Loucy (cell line): ENCODE results near the gene ABI1.

Experiments
- H2AFZ ChIP-seq: fragments of 200-600 bp; sonication (generic); 2 replicates; pipeline ENCODE4 v1.6.0; 2016; ENCODE audit warnings: antibody characterized with exemption, mild to moderate bottlenecking, low read length, moderate library complexity
- H3F3A ChIP-seq: fragments of 200-600 bp; 2 replicates; pipeline ENCODE4 v1.6.0; 2016; ENCODE audit warnings: antibody characterized with exemption, low read depth, mild to moderate bottlenecking
- H3K27me3 ChIP-seq: fragments of 200-600 bp; sonication (generic); 2 replicates; pipeline ENCODE4 v1.6.1; 2014; ENCODE audit warnings: low read length, mild to moderate bottlenecking; ENCODE audit not compliant: insufficient read depth, poor library complexity, severe bottlenecking
- H3K36me3 ChIP-seq: fragments of 200-600 bp; sonication (generic); 2 replicates; pipeline ENCODE4 v1.6.1; 2016; ENCODE audit warnings: low read length; ENCODE audit not compliant: insufficient read depth
- H3K4me1 ChIP-seq: fragments of 200-600 bp; sonication (generic); 2 replicates; pipeline ENCODE4 v1.5.1; 2014; ENCODE audit warnings: low read length, mild to moderate bottlenecking; ENCODE audit not compliant: insufficient read depth, poor library complexity, severe bottlenecking
- H3K4me2 ChIP-seq: fragments of 200-600 bp; sonication (generic); 2 replicates; pipeline ENCODE4 v1.6.0; 2014; ENCODE audit warnings: antibody characterized with exemption, low read length, low read depth, mild to moderate bottlenecking; ENCODE audit not compliant: poor library complexity, severe bottlenecking
- H3K4me3 ChIP-seq: fragments of 200-600 bp; sonication (generic); 2 replicates; pipeline ENCODE4 v1.5.1; 2014; ENCODE audit warnings: low read length, mild to moderate bottlenecking, mixed read lengths; ENCODE audit not compliant: poor library complexity, severe bottlenecking
- H3K79me2 ChIP-seq: fragments of 200-600 bp; sonication (generic); 2 replicates; pipeline ENCODE4 v1.6.1; 2014; ENCODE audit warnings: low read length; ENCODE audit not compliant: insufficient read depth
- H3K9ac ChIP-seq: fragments of 200-600 bp; sonication (generic); 2 replicates; pipeline ENCODE4 v1.6.0; 2014; ENCODE audit warnings: mild to moderate bottlenecking, low read depth, low read length, moderate library complexity; ENCODE audit not compliant: poor library complexity, severe bottlenecking
- H3K9me2 ChIP-seq: fragments of 200-600 bp; sonication (generic); replicated peaks from 2 replicates; pipeline ENCODE4 v1.6.1; 2016; ENCODE audit warnings: low read depth, low read length, mixed read lengths
- H3K9me3 ChIP-seq: fragments of 200-600 bp; sonication (generic); 2 replicates; pipeline ENCODE4 v1.6.1; 2014; ENCODE audit warnings: mild to moderate bottlenecking, antibody characterized with exemption, low read length, low read depth; ENCODE audit not compliant: insufficient read depth
- H4K20me1 ChIP-seq: fragments of 200-600 bp; sonication (generic); 2 replicates; pipeline ENCODE4 v1.6.0; 2014; ENCODE audit warnings: antibody characterized with exemption, low read length, mild to moderate bottlenecking; ENCODE audit not compliant: insufficient read depth, poor library complexity, severe bottlenecking
- CTCF ChIP-seq: fragments of 200-600 bp; sonication (generic); conservative IDR thresholded peaks from 2 replicates; pipeline ENCODE4 v1.5.1; 2014; ENCODE audit warnings: mild to moderate bottlenecking, antibody characterized with exemption, low read length
- EZH2phosphoT487 ChIP-seq: fragments of 200-600 bp; IDR thresholded peaks from 2 replicates; pipeline ENCODE4 v1.6.1; 2018; ENCODE audit warnings: antibody characterized with exemption, mild to moderate bottlenecking, moderate library complexity, borderline replicate concordance

ABI1 gene

DNA sequence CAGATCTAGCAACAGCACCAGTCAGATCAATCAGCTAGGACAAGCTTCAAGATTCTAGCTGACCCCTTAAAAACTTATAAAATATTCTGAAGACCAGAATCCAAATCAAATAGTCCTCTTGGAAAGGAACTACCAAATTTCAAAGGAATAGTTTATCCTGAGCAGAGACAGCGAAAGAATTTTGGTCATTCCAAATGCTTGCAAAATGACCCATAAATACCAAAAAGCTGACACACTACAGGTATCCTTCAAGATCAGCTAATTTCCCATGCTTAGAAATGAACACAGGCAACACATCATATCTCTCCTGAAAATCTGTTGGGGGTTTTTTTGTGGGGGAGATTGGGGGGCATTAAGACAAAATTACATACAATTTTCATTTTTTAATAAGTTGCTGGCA, 84.5 kb downstream of the ABI1 start:
- no peak overlapping the region for H3K4me3 ChIP-seq
- no peaks in the 10 kb centered on the region for H3F3A ChIP-seq
- H3K4me2 ChIP-seq, result no peak overlapping the region
- no peak overlapping the region for H2AFZ ChIP-seq
- no peaks in the 10 kb centered on the region for H3K9me3 ChIP-seq
- TF ChIP-seq CTCF (no peak), EZH2phosphoT487 (no peak)
- H3K4me1 ChIP-seq, result peaks cover 14% of the 10 kb centered on the region
- H3K9me2 ChIP-seq, result no peaks in the 10 kb centered on the region
- no peaks in the 10 kb centered on the region for H3K27me3 ChIP-seq
- H3K9ac ChIP-seq, result no peak overlapping the region
- H3K36me3 ChIP-seq, result peaks cover 7% of the 10 kb centered on the region; the same call in 1 of the 2 replicates
- H4K20me1 ChIP-seq, result peaks cover 32% of the 10 kb centered on the region
- H3K79me2 ChIP-seq, result peaks cover 90% of the 10 kb centered on the region

GRCh38 chr10:26773633-26774032, 87.1 kb downstream of the ABI1 start:
- peaks cover 2% of the 10 kb centered on the region for H3K4me1 ChIP-seq

GRCh38 chr10:26770069-26770468, 90.7 kb downstream of the ABI1 start:
- Histone ChIP-seq H2AFZ (no peak overlapping the region), H3K27me3 (no peaks in the 10 kb centered on the region), H3K36me3 (peaks cover 41% of the 10 kb centered on the region; the same call in 1 of the 2 replicates), H3K9me3 (no peaks in the 10 kb centered on the region), H3K79me2 (peaks cover 44% of the 10 kb centered on the region), H4K20me1 (peaks cover 22% of the 10 kb centered on the region), H3K9ac (no peak overlapping the region), H3K4me1 (no peaks in the 10 kb centered on the region), H3K4me3 (no peak overlapping the region), H3K4me2 (no peak overlapping the region), H3K9me2 (no peaks in the 10 kb centered on the region), H3F3A (no peaks in the 10 kb centered on the region)
- TF ChIP-seq CTCF, result no peak
- TF ChIP-seq EZH2phosphoT487, result no peak

More at GRCh38 chr10:26773633-26774032, 87.1 kb downstream of the ABI1 start:
- no peaks in the 10 kb centered on the region for H3K9me3 ChIP-seq
- TF ChIP-seq CTCF (no peak), EZH2phosphoT487 (no peak)
- no peak overlapping the region for H3K4me2 ChIP-seq
- H3K4me3 ChIP-seq, result no peak overlapping the region
- peaks cover 78% of the 10 kb centered on the region for H3K79me2 ChIP-seq
- no peaks in the 10 kb centered on the region for H3K27me3 ChIP-seq
- H2AFZ ChIP-seq, result no peak overlapping the region
- no peaks in the 10 kb centered on the region for H3K9me2 ChIP-seq
- H3F3A ChIP-seq, result no peaks in the 10 kb centered on the region
- peaks cover 18% of the 10 kb centered on the region; the same call in 1 of the 2 replicates for H3K36me3 ChIP-seq
- peaks cover 33% of the 10 kb centered on the region for H4K20me1 ChIP-seq
- no peak overlapping the region for H3K9ac ChIP-seq
